ENCODE data around the gene HSPA1A. TPM values are rescaled to one million over a fixed set of nuclear protein-coding genes. Genes with fewer than 3 reads are reported as not detected.
"Not testable (repeated sequence)": the region's sequence is repeated elsewhere in the genome, so short reads cannot be mapped to it uniquely, and the experiment has no call there.

The HSPA1A gene
- total RNA-seq, 6 experiments from 2014 or later, result 78.5 to 102 (median 84.7) TPM

DNA sequence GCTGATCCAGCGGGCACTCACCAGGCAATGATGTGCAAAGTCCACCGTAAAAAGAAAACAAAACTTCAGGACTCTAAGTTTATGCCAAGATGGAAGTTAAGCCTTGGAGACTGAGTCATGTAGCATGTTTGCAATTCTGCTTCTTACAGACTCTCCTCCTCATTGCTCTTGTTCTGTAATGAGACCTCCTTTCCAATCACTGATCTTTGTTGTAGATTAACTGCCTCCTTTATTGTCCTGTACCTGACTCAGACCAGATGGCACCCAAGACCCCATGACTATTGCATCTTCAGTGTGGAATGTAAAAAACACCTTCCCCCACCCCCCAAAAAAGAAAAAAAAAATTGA is 36.1 kb downstream of the HSPA1A start:
- TF ChIP-seq, protein P1, sequence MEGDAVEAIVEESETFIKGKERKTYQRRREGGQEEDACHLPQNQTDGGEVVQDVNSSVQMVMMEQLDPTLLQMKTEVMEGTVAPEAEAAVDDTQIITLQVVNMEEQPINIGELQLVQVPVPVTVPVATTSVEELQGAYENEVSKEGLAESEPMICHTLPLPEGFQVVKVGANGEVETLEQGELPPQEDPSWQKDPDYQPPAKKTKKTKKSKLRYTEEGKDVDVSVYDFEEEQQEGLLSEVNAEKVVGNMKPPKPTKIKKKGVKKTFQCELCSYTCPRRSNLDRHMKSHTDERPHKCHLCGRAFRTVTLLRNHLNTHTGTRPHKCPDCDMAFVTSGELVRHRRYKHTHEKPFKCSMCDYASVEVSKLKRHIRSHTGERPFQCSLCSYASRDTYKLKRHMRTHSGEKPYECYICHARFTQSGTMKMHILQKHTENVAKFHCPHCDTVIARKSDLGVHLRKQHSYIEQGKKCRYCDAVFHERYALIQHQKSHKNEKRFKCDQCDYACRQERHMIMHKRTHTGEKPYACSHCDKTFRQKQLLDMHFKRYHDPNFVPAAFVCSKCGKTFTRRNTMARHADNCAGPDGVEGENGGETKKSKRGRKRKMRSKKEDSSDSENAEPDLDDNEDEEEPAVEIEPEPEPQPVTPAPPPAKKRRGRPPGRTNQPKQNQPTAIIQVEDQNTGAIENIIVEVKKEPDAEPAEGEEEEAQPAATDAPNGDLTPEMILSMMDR (IDR thresholded peaks at IDR 0.05), result no peak
- Mint-ChIP-seq H3K27ac (no peak overlapping the region; the same call in 1 of the 2 replicates), H3K9me3 (peaks cover 6% of the 10 kb centered on the region), H3K27me3 (ENCODE audit: insufficient read depth) (no peaks in the 10 kb centered on the region), H3K36me3 (ENCODE audit: low read depth) (peaks cover 6% of the 10 kb centered on the region), H3K4me3 (no peak overlapping the region), H3K4me1 (ENCODE audit: low read depth) (peaks cover 6% of the 10 kb centered on the region)
- no peak for DNase-seq

DNA sequence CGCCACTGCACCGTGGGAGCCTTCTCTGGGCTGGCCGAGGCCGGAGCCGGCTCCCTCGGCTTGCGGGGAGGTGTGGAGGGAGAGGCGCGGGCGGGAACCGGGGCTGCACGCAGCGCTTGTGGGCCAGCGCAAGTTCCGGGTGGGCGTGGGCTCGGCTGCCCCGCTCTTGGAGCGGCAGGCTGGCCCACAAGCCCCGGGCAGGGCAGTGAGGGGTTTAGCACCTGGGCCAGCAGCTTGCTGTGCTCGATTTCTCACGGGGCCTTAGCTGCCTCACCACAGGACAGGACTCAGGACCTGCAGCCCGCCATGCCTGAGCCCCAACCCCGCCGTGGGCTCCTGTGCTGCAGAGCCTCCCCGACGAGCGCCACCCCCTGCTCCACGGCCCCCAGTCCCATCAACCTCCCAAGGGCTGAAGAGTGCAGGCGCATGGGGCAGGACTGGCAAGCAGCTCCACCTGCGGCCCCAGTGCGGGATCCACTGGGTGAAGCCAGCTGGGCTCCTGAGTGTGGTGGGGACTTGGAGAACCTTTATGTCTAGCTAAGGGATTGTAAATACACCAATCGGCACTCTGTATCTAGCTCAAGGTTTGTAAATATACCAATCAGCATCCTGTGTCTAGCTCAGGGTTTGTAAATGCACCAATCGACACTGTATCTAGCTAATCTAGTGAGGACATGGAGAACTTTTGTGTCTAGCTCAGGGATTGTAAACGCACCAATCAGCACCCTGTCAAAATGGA is 36.8 kb downstream of the HSPA1A start:
- not testable (repeated sequence) for H3K27ac Mint-ChIP-seq; H3K4me1 Mint-ChIP-seq (ENCODE audit: low read depth); H3K9me3 Mint-ChIP-seq; H3K36me3 Mint-ChIP-seq (ENCODE audit: low read depth); H3K27me3 Mint-ChIP-seq (ENCODE audit: insufficient read depth); H3K4me3 Mint-ChIP-seq; DNase-seq

DNA sequence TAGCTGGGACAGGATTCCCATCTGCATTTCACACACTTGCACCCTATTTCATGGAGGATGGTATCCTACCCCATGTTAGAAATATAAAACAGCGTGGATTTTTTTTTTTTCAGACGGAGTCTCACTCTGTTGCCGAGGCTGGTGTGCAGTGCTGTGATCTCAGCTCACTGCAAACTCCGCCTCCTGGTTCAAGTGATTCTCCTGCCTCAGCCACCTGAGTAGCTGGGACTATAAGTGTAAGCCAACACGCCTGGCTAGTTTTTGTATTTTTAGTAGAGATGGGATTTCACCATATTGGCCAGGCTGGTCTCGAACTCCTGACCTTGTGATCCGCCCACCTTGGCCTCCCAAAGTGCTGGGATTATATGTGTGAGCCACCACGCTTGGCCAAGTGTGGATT is 42.4 kb downstream of the HSPA1A start:
- not testable (repeated sequence) for H3K27me3 Mint-ChIP-seq (ENCODE audit: insufficient read depth); H3K9me3 Mint-ChIP-seq; H3K27ac Mint-ChIP-seq; DNase-seq; H3K36me3 Mint-ChIP-seq (ENCODE audit: low read depth); H3K4me3 Mint-ChIP-seq
- peaks cover 13% of the 10 kb centered on the region for H3K4me1 Mint-ChIP-seq (ENCODE audit: low read depth)

DNA sequence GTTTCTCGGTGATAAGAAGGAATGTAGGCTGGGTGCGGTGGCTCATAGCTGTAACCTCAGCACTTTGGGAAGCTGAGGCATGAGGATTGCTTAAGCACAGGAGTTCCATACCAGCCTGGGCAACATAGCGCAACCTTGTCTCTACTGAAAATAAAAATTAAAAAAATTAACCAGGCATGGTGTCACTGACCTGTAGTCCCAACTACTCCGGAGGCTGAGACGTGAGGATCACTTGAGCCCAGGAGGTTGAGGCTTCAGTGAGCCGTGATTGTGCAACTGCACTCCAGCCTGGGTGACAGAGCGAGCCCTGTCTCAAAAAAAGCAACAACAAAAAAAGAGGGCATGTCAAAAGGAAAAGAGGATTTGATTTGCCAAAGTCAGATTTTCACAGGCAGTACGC is 43.4 kb downstream of the HSPA1A start:
- DNase-seq, result no peak
- Mint-ChIP-seq H3K4me3 (no peak overlapping the region), H3K4me1 (ENCODE audit: low read depth) (peaks cover 19% of the 10 kb centered on the region), H3K27ac (no peak overlapping the region), H3K9me3 (no peaks in the 10 kb centered on the region), H3K27me3 (ENCODE audit: insufficient read depth) (peaks cover 3% of the 10 kb centered on the region), H3K36me3 (ENCODE audit: low read depth) (no peaks in the 10 kb centered on the region)
- TF ChIP-seq, protein P1 (IDR thresholded peaks at IDR 0.05), result no peak

DNA sequence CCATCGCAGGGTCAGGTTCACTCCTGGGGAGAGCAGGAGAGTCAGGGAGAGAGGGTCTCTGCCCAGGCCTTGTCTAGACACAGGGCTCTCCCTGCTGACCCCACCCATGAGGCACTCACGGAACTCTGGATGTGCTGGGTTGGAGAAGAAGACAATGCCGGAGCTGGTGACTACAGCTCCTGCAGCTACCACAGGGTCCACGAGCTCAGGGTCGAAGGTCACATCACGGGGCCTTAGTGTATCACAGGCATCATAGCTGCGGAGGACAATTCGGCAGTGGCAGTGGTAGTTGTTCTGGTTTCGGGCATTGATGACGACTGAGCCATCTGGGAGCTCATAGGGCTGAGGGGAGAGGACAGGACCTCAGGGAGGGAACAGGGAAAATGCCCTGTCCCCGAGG is 44.6 kb downstream of the HSPA1A start:
- peaks cover 3% of the 10 kb centered on the region for H3K27me3 Mint-ChIP-seq (ENCODE audit: insufficient read depth)
- peaks cover 25% of the 10 kb centered on the region for H3K4me1 Mint-ChIP-seq (ENCODE audit: low read depth)
- no peaks in the 10 kb centered on the region for H3K9me3 Mint-ChIP-seq
- no peaks in the 10 kb centered on the region for H3K36me3 Mint-ChIP-seq (ENCODE audit: low read depth)
- H3K27ac Mint-ChIP-seq, result no peak overlapping the region
- TF ChIP-seq, protein P1 (IDR thresholded peaks at IDR 0.05), result no peak
- DNase-seq, result no peak
- no peak overlapping the region for H3K4me3 Mint-ChIP-seq

DNA sequence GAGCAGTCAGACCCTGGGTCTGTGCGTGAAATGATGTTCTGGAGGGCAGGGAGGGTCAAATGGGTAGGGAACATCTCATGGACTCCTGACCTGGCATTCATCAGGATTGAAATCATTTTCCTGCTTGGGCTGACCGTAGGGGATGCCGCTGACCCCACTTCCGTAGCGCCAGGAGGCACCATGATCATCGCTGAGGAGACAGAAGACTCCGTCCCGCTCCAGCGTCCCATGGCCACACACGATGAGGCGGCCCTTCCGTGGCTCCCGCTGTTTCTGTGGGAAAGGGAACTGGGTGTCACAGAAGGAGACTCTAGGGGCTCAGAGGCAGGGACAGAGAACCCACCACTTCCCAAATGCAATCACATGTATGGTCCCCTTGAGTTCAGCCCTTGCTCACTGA is 45.0 kb downstream of the HSPA1A start:
- DNase-seq, result no peak
- no peak overlapping the region for H3K4me3 Mint-ChIP-seq
- no peak overlapping the region for H3K27ac Mint-ChIP-seq
- H3K4me1 Mint-ChIP-seq (ENCODE audit: low read depth), result peaks cover 25% of the 10 kb centered on the region
- H3K36me3 Mint-ChIP-seq (ENCODE audit: low read depth), result no peaks in the 10 kb centered on the region
- H3K27me3 Mint-ChIP-seq (ENCODE audit: insufficient read depth), result peaks cover 3% of the 10 kb centered on the region
- H3K9me3 Mint-ChIP-seq, result no peaks in the 10 kb centered on the region
- TF ChIP-seq, protein P1 (IDR thresholded peaks at IDR 0.05), result no peak

All from HFFc6 (cell line).